Esophagus muscularis mucosa (tissue), 4 donors: ENCODE measurements around the gene GMDS. TPM values are rescaled to one million over a fixed set of nuclear protein-coding genes. Genes with fewer than 3 reads are reported as not detected.

Source experiments
- DNase-seq: peaks from one replicate; pipeline ENCODE4 v3.0.0-alpha.2; 2017; ENCODE audit errors: extremely low spot score
- H3K27ac ChIP-seq, 4 donors: fragments of 200-600 bp; sonication (generic); replicated peaks in 1 of 4; 1 replicate in 3 of 4; 2 replicates in 1 of 4; pipeline ENCODE4 v1.5.1; 2016 to 2019; ENCODE audit warnings: mild to moderate bottlenecking in 1 of 4
- H3K27me3 ChIP-seq, 4 donors: fragments of 200-600 bp; sonication (generic); one replicate each; pipeline versions ENCODE4 v1.5.1 to v1.6.0; 2016 to 2019
- H3K36me3 ChIP-seq, 4 donors: fragments of 200-600 bp; sonication (generic); one replicate each; pipeline ENCODE4 v1.5.1; 2016 to 2019
- H3K4me1 ChIP-seq, 4 donors: fragments of 200-600 bp; sonication (generic); one replicate each; pipeline ENCODE4 v1.5.1; 2016 to 2019
- H3K4me3 ChIP-seq, 4 donors: fragments of 200-600 bp; sonication (generic); 1 replicate in 2 of 4; 2 replicates in 2 of 4; pipeline ENCODE4 v1.5.1; 2016 to 2019; ENCODE audit warnings: mild to moderate bottlenecking in 4 of 4, moderate library complexity in 1 of 4
- H3K9me3 ChIP-seq, 4 donors: fragments of 200-600 bp; sonication (generic); 1 replicate in 3 of 4; 2 replicates in 1 of 4; pipeline ENCODE4 v1.5.1; 2016 to 2019
- CTCF ChIP-seq, 3 experiments: fragments of 200-600 bp in 2 of 3; fragments of 450-650 bp in 1 of 3; sonication (generic) in 2 of 3; IDR thresholded peaks; one replicate each; pipeline ENCODE4 v1.5.1; 2017 to 2019; ENCODE audit warnings: antibody characterized with exemption in 3 of 3, mild to moderate bottlenecking in 2 of 3, moderate library complexity in 1 of 3
- EP300 ChIP-seq: sonication (generic); formaldehyde crosslinking; IDR thresholded peaks from one replicate; pipeline ENCODE4 v1.6.1; 2017; ENCODE audit warnings: antibody characterized with exemption
- POLR2A ChIP-seq: fragments of 450-650 bp; IDR thresholded peaks from one replicate; pipeline ENCODE4 v1.6.1; 2017; ENCODE audit warnings: antibody characterized with exemption, moderate library complexity, mild to moderate bottlenecking, low read depth
- POLR2AphosphoS5 ChIP-seq, 2 donors: sonication (generic); formaldehyde crosslinking; IDR thresholded peaks; one replicate each; pipeline ENCODE4 v1.6.1; 2017; ENCODE audit warnings: antibody characterized with exemption in 2 of 2
- WGBS: methylation state at CpG from one replicate; pipeline ENCODE4 v1.1.5; 2018; 5-methylcytosine and 5-hydroxymethylcytosine counted together
- intact Hi-C: fragments of 100-400 bp; cut with DNase I; formaldehyde crosslinking; loops from one replicate; pipeline ENCODE4 v1.15.1; 2023
- total RNA-seq, 4 donors: library from RNA; depleted of rRNA; stranded (reverse); fragments of >200 nt; gene quantifications; one replicate each; pipeline versions ENCODE4 v1.1.0 to v1.2.1, GENCODE V29; 2016

The GMDS gene
- total RNA-seq, 4 donors from 2014 or later, result 3.6 to 14.1 (median 6.0) TPM

GRCh38 chr6:1797801-1798200, 447.6 kb downstream of the GMDS start:
- 79% methylated on average over 1 of the region's 1 CpG for WGBS
- peaks cover 0 to 8% (median 0%) of the 10 kb centered on the region in 4 donors for H3K4me1 ChIP-seq
- H3K9me3 ChIP-seq, result no peaks in the 10 kb centered on the region
- peak overlapping the region in 2 of 4 donors; percentile 20 to 33 for H3K27ac ChIP-seq
- intact Hi-C loops, result no loop called here
- no peaks in the 10 kb centered on the region for H3K36me3 ChIP-seq
- H3K4me3 ChIP-seq, result no peak overlapping the region
- TF ChIP-seq EP300, result no peak
- no peak for TF ChIP-seq POLR2A
- no peak for TF ChIP-seq CTCF (IDR thresholded peaks at IDR 0.05)
- no peak for TF ChIP-seq POLR2AphosphoS5 (IDR thresholded peaks at IDR 0.05)
- H3K27me3 ChIP-seq, result no peaks in the 10 kb centered on the region
- no peak for DNase-seq

- peaks cover 0 to 8% (median 0%) of the 10 kb centered on the region in 4 donors for H3K4me1 ChIP-seq
- H3K4me3 ChIP-seq, result no peak overlapping the region
- intact Hi-C loops, result no loop called here
- DNase-seq, result no peak
- WGBS, result 97% methylated on average over 8 of the region's 8 CpGs
- no peaks in the 10 kb centered on the region for H3K27me3 ChIP-seq
- H3K36me3 ChIP-seq, result no peaks in the 10 kb centered on the region
- H3K9me3 ChIP-seq, result no peaks in the 10 kb centered on the region
- peak overlapping the region in 1 of 4 donors; percentile 33 for H3K27ac ChIP-seq
- no peak for TF ChIP-seq POLR2A
- no peak for TF ChIP-seq POLR2AphosphoS5 (IDR thresholded peaks at IDR 0.05)
- no peak for TF ChIP-seq CTCF (IDR thresholded peaks at IDR 0.05)
- no peak for TF ChIP-seq EP300
Measured at GRCh38 chr6:1796706-1797529, 448.5 kb downstream of the GMDS start.

GRCh38 chr6:1795910-1796309, 449.5 kb downstream of the GMDS start:
- intact Hi-C loops, result no loop called here
- no peaks in the 10 kb centered on the region for H3K27me3 ChIP-seq
- no peak overlapping the region for H3K27ac ChIP-seq
- H3K36me3 ChIP-seq, result no peaks in the 10 kb centered on the region
- no peaks in the 10 kb centered on the region for H3K9me3 ChIP-seq
- TF ChIP-seq POLR2A, result no peak
- no peak for TF ChIP-seq EP300
- no peak for TF ChIP-seq CTCF (IDR thresholded peaks at IDR 0.05)
- no peak for TF ChIP-seq POLR2AphosphoS5 (IDR thresholded peaks at IDR 0.05)
- DNase-seq, result no peak
- H3K4me1 ChIP-seq, result peaks cover 0 to 8% (median 0%) of the 10 kb centered on the region in 4 donors
- WGBS, result 90% methylated on average over 4 of the region's 4 CpGs
- no peak overlapping the region for H3K4me3 ChIP-seq

- peaks cover 0 to 8% (median under 1%) of the 10 kb centered on the region in 4 donors for H3K4me1 ChIP-seq
- no peak overlapping the region for H3K4me3 ChIP-seq
- no peaks in the 10 kb centered on the region for H3K9me3 ChIP-seq
- no peaks in the 10 kb centered on the region for H3K27me3 ChIP-seq
- intact Hi-C loops, result no loop called here
- no peak for DNase-seq
- no peaks in the 10 kb centered on the region for H3K36me3 ChIP-seq
- WGBS, result 82% methylated on average over 3 of the region's 3 CpGs
- no peak for TF ChIP-seq EP300
- TF ChIP-seq POLR2A, result no peak
- no peak for TF ChIP-seq CTCF (IDR thresholded peaks at IDR 0.05)
- TF ChIP-seq POLR2AphosphoS5 (IDR thresholded peaks at IDR 0.05), result no peak
- H3K27ac ChIP-seq, result no peak overlapping the region
Measured at GRCh38 chr6:1792989-1793388, 452.4 kb downstream of the GMDS start.

- Histone ChIP-seq H3K27me3 (no peaks in the 10 kb centered on the region), H3K9me3 (no peaks in the 10 kb centered on the region), H3K36me3 (no peaks in the 10 kb centered on the region), H3K4me3 (no peak overlapping the region), H3K4me1 (peaks cover 0 to 6% (median 0%) of the 10 kb centered on the region in 4 donors), H3K27ac (no peak overlapping the region)
- TF ChIP-seq POLR2AphosphoS5 (IDR thresholded peaks at IDR 0.05), result no peak
- TF ChIP-seq POLR2A, result no peak
- TF ChIP-seq CTCF (IDR thresholded peaks at IDR 0.05), result no peak
- no peak for TF ChIP-seq EP300
- 91% methylated on average over 3 of the region's 3 CpGs for WGBS
- intact Hi-C loops, result no loop called here
- no peak for DNase-seq
Measured at GRCh38 chr6:1790684-1791083, 454.7 kb downstream of the GMDS start.
